KOPT-K1 (cell line): Measurements from ENCODE around the gene SLC38A4.

Experiments used
- H3K27ac ChIP-seq: fragments of 200-600 bp; sonication (generic); 2 replicates; pipeline ENCODE4 v1.5.1; 2016; ENCODE audit warnings: antibody characterized with exemption, mild to moderate bottlenecking, low read depth, low read length; ENCODE audit not compliant: poor library complexity, severe bottlenecking
- H3K36me3 ChIP-seq: fragments of 200-600 bp; sonication (generic); 2 replicates; pipeline ENCODE4 v1.5.1; 2017; ENCODE audit warnings: antibody characterized with exemption, mild to moderate bottlenecking, low read length, moderate library complexity; ENCODE audit not compliant: insufficient read depth
- H3K9me3 ChIP-seq: fragments of 200-600 bp; sonication (generic); 2 replicates; pipeline ENCODE4 v1.5.1; 2017; ENCODE audit warnings: antibody characterized with exemption, low read length, mild to moderate bottlenecking; ENCODE audit not compliant: insufficient read depth, poor library complexity, severe bottlenecking

Gene SLC38A4

GRCh38 chr12:46835785-46836184 is 10.0 kb upstream of the SLC38A4 start:
- Histone ChIP-seq H3K9me3 (peaks cover 11% of the 10 kb centered on the region), H3K27ac (no peak overlapping the region), H3K36me3 (no peaks in the 10 kb centered on the region)

GRCh38 chr12:46832130-46832704 is 6.4 kb upstream of the SLC38A4 start:
- Histone ChIP-seq H3K36me3 (no peaks in the 10 kb centered on the region), H3K9me3 (peaks cover 12% of the 10 kb centered on the region), H3K27ac (no peak overlapping the region)

GRCh38 chr12:46831335-46832129 is 5.7 kb upstream of the SLC38A4 start:
- Histone ChIP-seq H3K27ac (no peak overlapping the region), H3K36me3 (no peaks in the 10 kb centered on the region)

GRCh38 chr12:46830731-46831334 is 5.0 kb upstream of the SLC38A4 start:
- no peak overlapping the region for H3K27ac ChIP-seq
- H3K36me3 ChIP-seq = no peaks in the 10 kb centered on the region
- H3K9me3 ChIP-seq = peaks cover 12% of the 10 kb centered on the region

More at GRCh38 chr12:46831335-46832129, 5.7 kb upstream of the SLC38A4 start:
- H3K9me3 ChIP-seq = peaks cover 12% of the 10 kb centered on the region

GRCh38 chr12:46824709-46825108 is 1.1 kb downstream of the SLC38A4 start:
- Histone ChIP-seq H3K36me3 (no peaks in the 10 kb centered on the region), H3K27ac (no peak overlapping the region), H3K9me3 (peaks cover 7% of the 10 kb centered on the region)

- peaks cover 7% of the 10 kb centered on the region for H3K9me3 ChIP-seq
- no peak overlapping the region for H3K27ac ChIP-seq
- no peaks in the 10 kb centered on the region for H3K36me3 ChIP-seq
Observed at GRCh38 chr12:46818642-46819041, 7.2 kb downstream of the SLC38A4 start.

GRCh38 chr12:46815809-46816208 is 10.0 kb downstream of the SLC38A4 start:
- H3K9me3 ChIP-seq = no peaks in the 10 kb centered on the region
- H3K27ac ChIP-seq = no peak overlapping the region
- H3K36me3 ChIP-seq = no peaks in the 10 kb centered on the region

- Histone ChIP-seq H3K27ac (no peak overlapping the region), H3K36me3 (no peaks in the 10 kb centered on the region), H3K9me3 (no peaks in the 10 kb centered on the region)
Observed at GRCh38 chr12:46814143-46814542, 11.7 kb downstream of the SLC38A4 start.

- Histone ChIP-seq H3K36me3 (no peaks in the 10 kb centered on the region), H3K27ac (no peak overlapping the region), H3K9me3 (no peaks in the 10 kb centered on the region)
Observed at GRCh38 chr12:46811185-46811584, 14.6 kb downstream of the SLC38A4 start.

- Histone ChIP-seq H3K36me3 (no peaks in the 10 kb centered on the region), H3K27ac (no peak overlapping the region), H3K9me3 (no peaks in the 10 kb centered on the region)
Observed at GRCh38 chr12:46808955-46809697, 16.7 kb downstream of the SLC38A4 start.

GRCh38 chr12:46808317-46808716 is 17.5 kb downstream of the SLC38A4 start:
- Histone ChIP-seq H3K36me3 (no peaks in the 10 kb centered on the region), H3K27ac (no peak overlapping the region), H3K9me3 (no peaks in the 10 kb centered on the region)

GRCh38 chr12:46804054-46804453 is 21.7 kb downstream of the SLC38A4 start:
- H3K36me3 ChIP-seq = no peaks in the 10 kb centered on the region
- no peaks in the 10 kb centered on the region for H3K9me3 ChIP-seq
- H3K27ac ChIP-seq = no peak overlapping the region

GRCh38 chr12:46803517-46803916 is 22.3 kb downstream of the SLC38A4 start:
- no peak overlapping the region for H3K27ac ChIP-seq
- no peaks in the 10 kb centered on the region for H3K36me3 ChIP-seq
- H3K9me3 ChIP-seq = no peaks in the 10 kb centered on the region

GRCh38 chr12:46801293-46801692 is 24.5 kb downstream of the SLC38A4 start:
- Histone ChIP-seq H3K36me3 (no peaks in the 10 kb centered on the region), H3K27ac (no peak overlapping the region)

GRCh38 chr12:46800160-46800559 is 25.6 kb downstream of the SLC38A4 start:
- no peaks in the 10 kb centered on the region for H3K36me3 ChIP-seq
- no peaks in the 10 kb centered on the region for H3K9me3 ChIP-seq
- H3K27ac ChIP-seq = no peak overlapping the region

More at GRCh38 chr12:46801293-46801692, 24.5 kb downstream of the SLC38A4 start:
- no peaks in the 10 kb centered on the region for H3K9me3 ChIP-seq
